Calu3 (cell line): ENCODE data around the gene PLD1. TPM values are rescaled to one million over a fixed set of nuclear protein-coding genes. Genes with fewer than 3 reads are reported as not detected.

Experiments used
- BruUV-seq: library from RNA; stranded (reverse); fragments of 400-500 nt; replicated peaks from 2 replicates; lab custom pipeline; 2021; lab: Mats Ljungman, UMichigan
- CTCF ChIA-PET: fragments of 300-600 bp; sonication (Branson Sonifier 250); formaldehyde crosslinking; loops from one replicate; lab custom pipeline; 2022; ENCODE audit warnings: antibody characterized with exemption; lab: Charles Lee
- DNase-seq: peaks from one replicate; pipeline ENCODE4 v3.0.0; 2022
- H3K27ac Mint-ChIP-seq: one replicate; pipeline ENCODE4 v1.8.0; 2022; ENCODE audit warnings: mixed read lengths; ENCODE audit not compliant: unreplicated experiment
- H3K27me3 Mint-ChIP-seq: one replicate; pipeline ENCODE4 v1.8.0; 2022; ENCODE audit warnings: mixed read lengths; ENCODE audit not compliant: unreplicated experiment
- H3K36me3 Mint-ChIP-seq: one replicate; pipeline ENCODE4 v1.8.0; 2022; ENCODE audit warnings: mild to moderate bottlenecking, moderate library complexity, mixed read lengths; ENCODE audit not compliant: insufficient read depth, unreplicated experiment
- H3K4me1 Mint-ChIP-seq: one replicate; pipeline ENCODE4 v1.8.0; 2022; ENCODE audit warnings: mild to moderate bottlenecking, low read depth, mixed read lengths; ENCODE audit not compliant: unreplicated experiment
- H3K4me3 Mint-ChIP-seq: one replicate; pipeline ENCODE4 v1.8.0; 2022; ENCODE audit warnings: mild to moderate bottlenecking, low read depth, moderate library complexity, mixed read lengths; ENCODE audit not compliant: unreplicated experiment
- H3K9me3 Mint-ChIP-seq: one replicate; pipeline ENCODE4 v1.8.0; 2022; ENCODE audit warnings: low read depth, mixed read lengths; ENCODE audit not compliant: unreplicated experiment
- intact Hi-C: fragments of 100-400 bp; cut with micrococcal nuclease; formaldehyde crosslinking; loops from one replicate; pipeline ENCODE4 v1.10.0; 2022; ENCODE audit not compliant: unreplicated experiment
- total RNA-seq: library from RNA; stranded (reverse); gene quantifications from 2 replicates; pipeline ENCODE4 v1.2.3, GENCODE V29; 2022
- TF ChIP-seq, protein P1 (sequence below): fragments of 200-600 bp; IDR thresholded peaks from one replicate; pipeline ENCODE4 v1.8.0; 2022; ENCODE audit warnings: antibody characterized with exemption; ENCODE audit not compliant: unreplicated experiment

The PLD1 gene
- total RNA-seq, 1 experiment from 2014 or later, result 61.2 TPM

DNA sequence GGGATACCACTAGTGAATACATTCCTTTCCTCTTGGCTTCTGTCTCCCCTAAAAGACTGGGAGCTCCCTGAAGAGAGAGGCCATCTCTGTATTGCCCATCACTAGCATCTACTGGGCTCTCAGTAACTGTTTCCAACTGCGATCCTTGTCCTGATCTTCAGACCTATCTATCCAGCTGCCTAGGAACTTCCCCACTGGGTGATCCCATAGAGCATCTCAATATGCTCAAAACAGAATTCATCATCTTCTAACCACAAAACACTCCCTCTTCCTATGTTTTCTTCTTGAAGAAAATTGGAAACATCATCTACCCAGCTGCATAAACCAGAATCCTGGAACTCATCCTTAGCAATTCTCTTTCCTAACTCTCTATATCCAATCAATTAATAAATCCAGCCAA, 54.6 kb downstream of the PLD1 start:
- CTCF ChIA-PET, result interaction anchor here (0.6 to 4.4 kb wide), 4 partner anchors 10 to 794 kb away, joined by 3 to 33 read pairs (median 3); no protein-coding TSS in a partner anchor
- H3K4me1 Mint-ChIP-seq, result peaks cover 5% of the 10 kb centered on the region
- intact Hi-C loops, result no loop called here
- H3K9me3 Mint-ChIP-seq, result no peaks in the 10 kb centered on the region
- no peaks in the 10 kb centered on the region for H3K36me3 Mint-ChIP-seq
- TF ChIP-seq, protein P1, sequence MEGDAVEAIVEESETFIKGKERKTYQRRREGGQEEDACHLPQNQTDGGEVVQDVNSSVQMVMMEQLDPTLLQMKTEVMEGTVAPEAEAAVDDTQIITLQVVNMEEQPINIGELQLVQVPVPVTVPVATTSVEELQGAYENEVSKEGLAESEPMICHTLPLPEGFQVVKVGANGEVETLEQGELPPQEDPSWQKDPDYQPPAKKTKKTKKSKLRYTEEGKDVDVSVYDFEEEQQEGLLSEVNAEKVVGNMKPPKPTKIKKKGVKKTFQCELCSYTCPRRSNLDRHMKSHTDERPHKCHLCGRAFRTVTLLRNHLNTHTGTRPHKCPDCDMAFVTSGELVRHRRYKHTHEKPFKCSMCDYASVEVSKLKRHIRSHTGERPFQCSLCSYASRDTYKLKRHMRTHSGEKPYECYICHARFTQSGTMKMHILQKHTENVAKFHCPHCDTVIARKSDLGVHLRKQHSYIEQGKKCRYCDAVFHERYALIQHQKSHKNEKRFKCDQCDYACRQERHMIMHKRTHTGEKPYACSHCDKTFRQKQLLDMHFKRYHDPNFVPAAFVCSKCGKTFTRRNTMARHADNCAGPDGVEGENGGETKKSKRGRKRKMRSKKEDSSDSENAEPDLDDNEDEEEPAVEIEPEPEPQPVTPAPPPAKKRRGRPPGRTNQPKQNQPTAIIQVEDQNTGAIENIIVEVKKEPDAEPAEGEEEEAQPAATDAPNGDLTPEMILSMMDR, result no peak
- H3K27ac Mint-ChIP-seq, result no peak overlapping the region
- DNase-seq, result no peak
- no peak overlapping the region for H3K4me3 Mint-ChIP-seq
- no peaks in the 10 kb centered on the region for H3K27me3 Mint-ChIP-seq
- BruUV-seq, result no TSS peak

DNA sequence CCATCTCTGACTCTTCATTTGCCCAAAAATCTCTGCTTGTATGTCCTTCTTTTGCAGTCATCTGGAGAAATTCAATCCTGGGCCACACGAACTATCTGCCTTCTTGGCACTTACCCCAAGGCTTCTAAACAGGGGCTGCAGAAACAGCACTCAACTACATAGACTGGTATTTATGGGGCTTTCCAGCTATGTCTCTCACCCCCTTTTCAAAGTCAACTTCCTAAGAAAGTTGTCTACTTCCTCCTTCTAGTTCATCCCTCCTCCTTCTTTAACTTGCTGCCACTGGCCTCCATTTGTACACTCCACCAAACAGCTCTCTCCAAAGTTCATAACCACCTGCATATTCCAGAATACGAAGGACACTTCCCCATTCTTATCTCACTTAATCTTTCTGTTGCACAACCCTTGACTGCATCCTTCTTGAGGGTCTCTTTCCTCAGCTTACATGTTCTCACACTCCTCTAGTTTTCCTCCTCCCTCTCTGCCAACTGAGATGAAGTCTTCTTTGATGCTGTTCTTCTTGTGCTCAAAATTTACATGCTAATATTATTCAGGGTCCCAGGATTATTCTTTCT, 55.2 kb downstream of the PLD1 start:
- intact Hi-C loops, result no loop called here
- no TSS peak for BruUV-seq
- Mint-ChIP-seq H3K4me3 (no peak overlapping the region), H3K4me1 (no peaks in the 10 kb centered on the region), H3K27me3 (no peaks in the 10 kb centered on the region), H3K27ac (no peak overlapping the region), H3K36me3 (no peaks in the 10 kb centered on the region), H3K9me3 (no peaks in the 10 kb centered on the region)
- TF ChIP-seq, protein P1, result no peak
- CTCF ChIA-PET, result interaction anchor here (0.9 to 1.2 kb wide), 2 partner anchors 9 to 15 kb away, joined by 3 read pairs; no protein-coding TSS in a partner anchor
- no peak for DNase-seq

DNA sequence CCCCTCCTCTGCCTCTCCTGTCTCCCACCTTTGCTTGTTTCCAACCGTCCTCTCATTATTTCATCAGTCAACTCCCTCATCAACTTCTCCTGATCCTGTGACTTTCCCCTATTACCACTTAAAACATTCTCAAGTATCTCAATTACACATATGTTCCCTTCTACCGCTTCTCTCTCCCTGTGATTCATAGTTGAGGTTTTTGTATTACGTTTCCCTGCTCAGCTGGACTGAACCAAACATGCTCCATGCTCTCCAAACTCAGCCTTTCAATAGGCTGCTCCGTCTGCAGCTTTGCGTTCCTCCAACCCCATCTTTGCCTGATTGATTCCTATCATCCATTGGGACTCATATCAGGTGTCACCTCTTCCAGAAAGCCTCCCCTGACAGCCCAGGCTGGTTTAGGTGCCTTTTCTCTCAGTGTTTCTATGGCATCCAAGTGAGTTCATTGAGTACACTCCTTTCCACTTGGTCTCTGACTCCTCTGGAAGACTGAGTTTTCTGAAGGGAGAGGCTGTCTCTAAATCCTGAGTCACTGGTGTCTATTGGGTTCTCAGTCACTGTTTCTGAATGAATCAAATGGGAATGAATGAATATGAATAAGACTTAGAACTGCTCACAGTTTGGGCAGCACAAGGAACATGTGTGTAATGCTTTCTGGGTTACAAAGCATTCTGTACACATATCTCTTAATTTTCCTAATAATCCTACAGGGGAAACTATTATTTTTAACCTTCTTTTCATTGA, 56.4 kb downstream of the PLD1 start:
- Mint-ChIP-seq H3K4me1 (no peaks in the 10 kb centered on the region), H3K9me3 (no peaks in the 10 kb centered on the region), H3K27ac (no peak overlapping the region), H3K27me3 (no peaks in the 10 kb centered on the region), H3K4me3 (no peak overlapping the region), H3K36me3 (no peaks in the 10 kb centered on the region)
- TF ChIP-seq, protein P1, result no peak
- no peak for DNase-seq
- CTCF ChIA-PET, result interaction anchor here (1.4 kb wide), 1 partner anchor 12 kb away, joined by 3 read pairs; no protein-coding TSS in a partner anchor
- intact Hi-C loops, result no loop called here
- no TSS peak for BruUV-seq

DNA sequence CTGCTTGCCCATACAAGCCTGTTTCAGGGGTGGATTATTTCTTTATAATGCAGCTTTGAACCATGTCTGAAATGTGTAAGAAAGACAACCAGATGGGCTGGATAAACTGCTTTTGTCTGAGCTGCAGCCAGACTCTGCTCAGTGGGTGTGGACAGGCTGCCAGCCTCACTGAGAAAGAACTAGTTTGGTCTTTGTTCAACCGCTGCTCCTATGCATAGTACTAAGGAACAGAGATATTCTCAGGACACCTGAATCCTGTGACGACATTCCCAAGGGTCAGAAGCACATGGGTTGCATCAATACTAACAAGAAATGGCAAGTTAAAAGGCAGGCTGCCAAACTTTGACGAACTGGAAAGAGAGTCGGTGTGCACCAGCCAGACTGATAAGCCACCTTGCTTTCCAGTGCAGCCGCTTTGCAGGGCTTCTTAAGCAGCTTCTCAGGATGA, 57.2 kb downstream of the PLD1 start:
- intact Hi-C loops, result no loop called here
- no peaks in the 10 kb centered on the region for H3K27me3 Mint-ChIP-seq
- no TSS peak for BruUV-seq

More for the DNA sequence above, 57.2 kb downstream of the PLD1 start:
- Mint-ChIP-seq H3K4me1 (no peaks in the 10 kb centered on the region), H3K27ac (no peak overlapping the region), H3K36me3 (no peaks in the 10 kb centered on the region), H3K4me3 (no peak overlapping the region), H3K9me3 (no peaks in the 10 kb centered on the region)
- TF ChIP-seq, protein P1, result no peak
- peak; percentile 41 for DNase-seq
- CTCF ChIA-PET, result interaction anchor here (0.6 to 1.4 kb wide), 2 partner anchors 11 to 300 kb away, joined by 3 to 7 read pairs; no protein-coding TSS in a partner anchor
